Measurements from ENCODE around the gene PIRT. TPM values are rescaled to one million over a fixed set of nuclear protein-coding genes. Genes with fewer than 3 reads are reported as not detected.

The PIRT gene
- total RNA-seq = not detected in 2 replicates

GRCh38 chr17:10837921-10838320 lies at the start of gene PIRT:
TSS of gene PIRT (minus strand) at chr17:10838087. CDS start at chr17:10825645, 12,442 bp downstream.

GRCh38 chr17:10803830-10804475 lies 33.9 kb downstream of the PIRT start, which contains the start of gene TMEM238L:
TSS of gene TMEM238L (minus strand) at chr17:10804099. CDS start at chr17:10803963, 136 bp downstream.

Other genes starting within 250 kb of the PIRT start
- gene MYH3, start 180.8 kb downstream of the PIRT start, total RNA-seq = 0.38 and 0.85 TPM in 2 replicates
- 19.4 and 23.6 TPM in 2 replicates for gene SCO1, start 140.6 kb downstream of the PIRT start, total RNA-seq
- gene ADPRM, start 140.5 kb downstream of the PIRT start, total RNA-seq = 9.8 and 18.9 TPM in 2 replicates
- gene TMEM220, start 108.1 kb downstream of the PIRT start, total RNA-seq = 1.1 and 2.5 TPM in 2 replicates
- gene TMEM238L, start 34.0 kb downstream of the PIRT start, total RNA-seq = not detected in 2 replicates